Loucy (cell line): ENCODE measurements around the gene BRD9.

Source experiments
- H2AFZ ChIP-seq: fragments of 200-600 bp; sonication (generic); 2 replicates; pipeline ENCODE4 v1.6.0; 2016; ENCODE audit warnings: antibody characterized with exemption, mild to moderate bottlenecking, low read length, moderate library complexity
- H3F3A ChIP-seq: fragments of 200-600 bp; 2 replicates; pipeline ENCODE4 v1.6.0; 2016; ENCODE audit warnings: antibody characterized with exemption, low read depth, mild to moderate bottlenecking
- H3K27me3 ChIP-seq: fragments of 200-600 bp; sonication (generic); 2 replicates; pipeline ENCODE4 v1.6.1; 2014; ENCODE audit warnings: low read length, mild to moderate bottlenecking; ENCODE audit not compliant: insufficient read depth, poor library complexity, severe bottlenecking
- H3K36me3 ChIP-seq: fragments of 200-600 bp; sonication (generic); 2 replicates; pipeline ENCODE4 v1.6.1; 2016; ENCODE audit warnings: low read length; ENCODE audit not compliant: insufficient read depth
- H3K4me1 ChIP-seq: fragments of 200-600 bp; sonication (generic); 2 replicates; pipeline ENCODE4 v1.5.1; 2014; ENCODE audit warnings: low read length, mild to moderate bottlenecking; ENCODE audit not compliant: insufficient read depth, poor library complexity, severe bottlenecking
- H3K4me2 ChIP-seq: fragments of 200-600 bp; sonication (generic); 2 replicates; pipeline ENCODE4 v1.6.0; 2014; ENCODE audit warnings: antibody characterized with exemption, low read length, low read depth, mild to moderate bottlenecking; ENCODE audit not compliant: poor library complexity, severe bottlenecking
- H3K4me3 ChIP-seq: fragments of 200-600 bp; sonication (generic); 2 replicates; pipeline ENCODE4 v1.5.1; 2014; ENCODE audit warnings: low read length, mild to moderate bottlenecking, mixed read lengths; ENCODE audit not compliant: poor library complexity, severe bottlenecking
- H3K79me2 ChIP-seq: fragments of 200-600 bp; sonication (generic); 2 replicates; pipeline ENCODE4 v1.6.1; 2014; ENCODE audit warnings: low read length; ENCODE audit not compliant: insufficient read depth
- H3K9ac ChIP-seq: fragments of 200-600 bp; sonication (generic); 2 replicates; pipeline ENCODE4 v1.6.0; 2014; ENCODE audit warnings: mild to moderate bottlenecking, low read depth, low read length, moderate library complexity; ENCODE audit not compliant: poor library complexity, severe bottlenecking
- H3K9me2 ChIP-seq: fragments of 200-600 bp; sonication (generic); replicated peaks from 2 replicates; pipeline ENCODE4 v1.6.1; 2016; ENCODE audit warnings: low read depth, low read length, mixed read lengths
- H3K9me3 ChIP-seq: fragments of 200-600 bp; sonication (generic); 2 replicates; pipeline ENCODE4 v1.6.1; 2014; ENCODE audit warnings: mild to moderate bottlenecking, antibody characterized with exemption, low read length, low read depth; ENCODE audit not compliant: insufficient read depth
- H4K20me1 ChIP-seq: fragments of 200-600 bp; sonication (generic); 2 replicates; pipeline ENCODE4 v1.6.0; 2014; ENCODE audit warnings: antibody characterized with exemption, low read length, mild to moderate bottlenecking; ENCODE audit not compliant: insufficient read depth, poor library complexity, severe bottlenecking
- EZH2phosphoT487 ChIP-seq: fragments of 200-600 bp; IDR thresholded peaks from 2 replicates; pipeline ENCODE4 v1.6.1; 2018; ENCODE audit warnings: antibody characterized with exemption, mild to moderate bottlenecking, moderate library complexity, borderline replicate concordance
- TF ChIP-seq, protein P1 (sequence below): fragments of 200-600 bp; sonication (generic); conservative IDR thresholded peaks from 2 replicates; pipeline ENCODE4 v1.5.1; 2014; ENCODE audit warnings: mild to moderate bottlenecking, antibody characterized with exemption, low read length

The BRD9 gene

GRCh38 chr5:903756-904096 lies 11.1 kb upstream of the BRD9 start:
- no peak overlapping the region for H2AFZ ChIP-seq
- H3K79me2 ChIP-seq: no peaks in the 10 kb centered on the region; the same call in 1 of the 2 replicates
- no peak for TF ChIP-seq EZH2phosphoT487
- TF ChIP-seq, protein P1, sequence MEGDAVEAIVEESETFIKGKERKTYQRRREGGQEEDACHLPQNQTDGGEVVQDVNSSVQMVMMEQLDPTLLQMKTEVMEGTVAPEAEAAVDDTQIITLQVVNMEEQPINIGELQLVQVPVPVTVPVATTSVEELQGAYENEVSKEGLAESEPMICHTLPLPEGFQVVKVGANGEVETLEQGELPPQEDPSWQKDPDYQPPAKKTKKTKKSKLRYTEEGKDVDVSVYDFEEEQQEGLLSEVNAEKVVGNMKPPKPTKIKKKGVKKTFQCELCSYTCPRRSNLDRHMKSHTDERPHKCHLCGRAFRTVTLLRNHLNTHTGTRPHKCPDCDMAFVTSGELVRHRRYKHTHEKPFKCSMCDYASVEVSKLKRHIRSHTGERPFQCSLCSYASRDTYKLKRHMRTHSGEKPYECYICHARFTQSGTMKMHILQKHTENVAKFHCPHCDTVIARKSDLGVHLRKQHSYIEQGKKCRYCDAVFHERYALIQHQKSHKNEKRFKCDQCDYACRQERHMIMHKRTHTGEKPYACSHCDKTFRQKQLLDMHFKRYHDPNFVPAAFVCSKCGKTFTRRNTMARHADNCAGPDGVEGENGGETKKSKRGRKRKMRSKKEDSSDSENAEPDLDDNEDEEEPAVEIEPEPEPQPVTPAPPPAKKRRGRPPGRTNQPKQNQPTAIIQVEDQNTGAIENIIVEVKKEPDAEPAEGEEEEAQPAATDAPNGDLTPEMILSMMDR: no peak
- no peak overlapping the region for H3K4me3 ChIP-seq
- no peak overlapping the region for H3K9ac ChIP-seq
- no peaks in the 10 kb centered on the region for H3K9me2 ChIP-seq
- no peaks in the 10 kb centered on the region for H3F3A ChIP-seq
- H3K4me1 ChIP-seq: no peaks in the 10 kb centered on the region
- H3K9me3 ChIP-seq: no peaks in the 10 kb centered on the region
- H3K4me2 ChIP-seq: no peak overlapping the region
- peaks cover 40% of the 10 kb centered on the region for H3K36me3 ChIP-seq
- no peaks in the 10 kb centered on the region for H4K20me1 ChIP-seq
- no peaks in the 10 kb centered on the region for H3K27me3 ChIP-seq

DNA sequence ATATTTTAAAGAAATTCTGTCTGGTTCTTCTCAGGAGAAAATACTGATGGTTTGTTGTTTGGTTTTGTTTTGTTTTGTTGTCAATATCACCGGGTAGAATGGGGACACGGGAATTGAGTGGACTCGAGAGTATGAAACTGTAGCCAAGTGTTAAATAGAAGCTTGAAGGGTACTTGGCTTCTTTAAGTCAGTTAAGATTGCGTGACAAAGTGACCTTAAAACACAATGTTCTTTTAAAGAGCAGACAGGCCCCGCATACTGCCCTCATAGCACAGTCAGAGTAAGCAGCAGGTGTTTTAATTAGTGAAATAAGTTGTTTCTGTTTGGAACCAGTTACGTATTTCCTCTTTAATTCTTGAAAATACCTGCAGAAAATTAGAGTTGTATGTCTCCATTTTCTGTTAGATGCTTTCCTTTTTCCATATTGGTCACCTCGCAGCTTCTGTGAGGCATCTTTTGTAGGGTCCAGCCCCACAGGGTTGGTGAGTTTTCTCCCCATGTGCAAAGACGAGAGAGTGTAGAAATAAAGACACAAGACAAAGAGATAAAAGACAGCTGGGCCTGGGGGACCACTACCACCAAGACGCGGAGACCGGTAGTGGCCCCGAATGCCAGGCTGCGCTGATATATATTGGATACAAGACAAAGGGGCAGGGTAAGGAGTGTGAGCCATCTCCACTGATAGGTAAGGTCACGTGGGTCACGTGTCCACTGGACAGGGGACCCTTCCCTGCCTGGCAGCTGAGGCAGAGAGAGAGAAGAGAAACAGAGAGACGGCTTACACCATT lies 9.7 kb upstream of the BRD9 start:
- H3K36me3 ChIP-seq: peaks cover 30% of the 10 kb centered on the region
- TF ChIP-seq, protein P1: no peak
- TF ChIP-seq EZH2phosphoT487: no peak

GRCh38 chr5:900781-901180 lies 8.2 kb upstream of the BRD9 start:
- no peak overlapping the region for H2AFZ ChIP-seq
- H3K4me1 ChIP-seq: peaks cover 1% of the 10 kb centered on the region
- H3F3A ChIP-seq: no peaks in the 10 kb centered on the region
- H3K79me2 ChIP-seq: no peaks in the 10 kb centered on the region; the same call in 1 of the 2 replicates
- H3K9ac ChIP-seq: no peak overlapping the region
- no peaks in the 10 kb centered on the region for H3K9me2 ChIP-seq
- no peak overlapping the region for H3K4me2 ChIP-seq
- no peaks in the 10 kb centered on the region for H3K9me3 ChIP-seq
- H3K27me3 ChIP-seq: no peaks in the 10 kb centered on the region
- TF ChIP-seq EZH2phosphoT487: no peak
- TF ChIP-seq, protein P1: no peak
- peaks cover 21% of the 10 kb centered on the region; the same call in 1 of the 2 replicates for H3K36me3 ChIP-seq
- no peaks in the 10 kb centered on the region for H4K20me1 ChIP-seq
- H3K4me3 ChIP-seq: no peak overlapping the region

More for the DNA sequence above, 9.7 kb upstream of the BRD9 start:
- no peaks in the 10 kb centered on the region for H3K9me2 ChIP-seq
- H3F3A ChIP-seq: no peaks in the 10 kb centered on the region
- H3K27me3 ChIP-seq: no peaks in the 10 kb centered on the region
- no peak overlapping the region for H3K9ac ChIP-seq
- H3K4me3 ChIP-seq: no peak overlapping the region
- H2AFZ ChIP-seq: no peak overlapping the region
- H3K4me1 ChIP-seq: no peaks in the 10 kb centered on the region
- no peak overlapping the region for H3K4me2 ChIP-seq
- no peaks in the 10 kb centered on the region for H3K9me3 ChIP-seq
- no peaks in the 10 kb centered on the region for H4K20me1 ChIP-seq
- H3K79me2 ChIP-seq: no peaks in the 10 kb centered on the region; the same call in 1 of the 2 replicates
